ENCODE measurements around the gene BCAP29.
"Not testable (repeated sequence)": the region's sequence is repeated elsewhere in the genome, so short reads cannot be mapped to it uniquely, and the experiment has no call there.

Gene BCAP29

GRCh38 chr7:107579885-107580715, at the start of gene BCAP29:
TSS of gene BCAP29 (plus strand) at chr7:107580246. CDS start at chr7:107580773, 527 bp downstream.
- DNase-seq = peak; percentile 46

GRCh38 chr7:107530751-107531150, 49.3 kb upstream of the BCAP29 start:
- no peak for DNase-seq

GRCh38 chr7:107534139-107534538, 45.9 kb upstream of the BCAP29 start:
- DNase-seq = no peak

GRCh38 chr7:107537228-107537627, 42.8 kb upstream of the BCAP29 start:
- DNase-seq = not testable (repeated sequence)

- DNase-seq = no peak
These were observed 42.0 kb upstream of the BCAP29 start for GRCh38 chr7:107538001-107538400.

- no peak for DNase-seq
These were observed 36.6 kb upstream of the BCAP29 start for GRCh38 chr7:107543338-107543993.

- DNase-seq = no peak
These were observed 35.0 kb upstream of the BCAP29 start for GRCh38 chr7:107544848-107545591.

GRCh38 chr7:107551936-107552335, 28.1 kb upstream of the BCAP29 start:
- no peak for DNase-seq

- no peak for DNase-seq
These were observed 24.2 kb upstream of the BCAP29 start for GRCh38 chr7:107555893-107556292.

GRCh38 chr7:107559864-107560263, 20.2 kb upstream of the BCAP29 start:
- DNase-seq = no peak

- no peak for DNase-seq
These were observed 19.0 kb upstream of the BCAP29 start for GRCh38 chr7:107560898-107561516.

GRCh38 chr7:107563081-107563774, 16.8 kb upstream of the BCAP29 start:
- DNase-seq = no peak

- DNase-seq = peak; percentile 77
These were observed 16.1 kb upstream of the BCAP29 start, which contains the start of the genes COG5 and DUS4L for GRCh38 chr7:107563775-107564552. TSS of gene COG5 (minus strand) at chr7:107563920. CDS start at chr7:107563896, 24 bp downstream. TSS of gene DUS4L (plus strand) at chr7:107563971. CDS start at chr7:107567071, 3,100 bp downstream.

- no peak for DNase-seq
These were observed 15.3 kb upstream of the BCAP29 start for GRCh38 chr7:107564553-107565298.

GRCh38 chr7:107570298-107570697, 9.7 kb upstream of the BCAP29 start:
- no peak for DNase-seq

- no peak for DNase-seq
These were observed 6.5 kb upstream of the BCAP29 start for GRCh38 chr7:107573537-107573936.

GRCh38 chr7:107579554-107579884, 527 bp upstream of the BCAP29 start:
- no peak for DNase-seq

GRCh38 chr7:107580716-107581383, 804 bp downstream of the BCAP29 start:
- DNase-seq = no peak

GRCh38 chr7:107581387-107582013, 1.5 kb downstream of the BCAP29 start:
- no peak for DNase-seq

GRCh38 chr7:107582875-107583274, 2.8 kb downstream of the BCAP29 start:
- no peak for DNase-seq
